Femur (tissue), 1 donor: ENCODE data around the gene ATP11B.
"Not testable (repeated sequence)": the region's sequence is repeated elsewhere in the genome, so short reads cannot be mapped to it uniquely, and the experiment has no call there.

Experiments
- DNase-seq: peaks from one replicate; pipeline ENCODE4 v3.0.0-alpha.2; 2017

Gene ATP11B

DNA sequence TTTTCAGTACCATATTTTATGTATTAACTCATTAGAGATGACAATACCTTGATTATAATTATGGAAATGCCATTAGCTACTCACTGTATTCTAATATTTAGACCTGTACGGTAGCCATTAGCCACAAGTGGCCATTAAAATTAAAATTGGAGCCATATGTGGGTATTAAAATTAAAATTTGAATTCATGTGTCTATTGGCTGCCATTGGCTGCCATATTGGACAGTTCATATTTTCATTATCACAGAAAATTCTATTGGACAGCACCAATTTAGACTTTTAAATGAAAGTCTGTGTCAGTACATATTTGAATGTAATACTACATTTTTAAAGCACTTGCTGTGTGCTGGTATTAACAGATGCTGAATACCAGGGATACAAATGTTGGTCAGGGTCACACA, 3.0 kb downstream of the ATP11B start:
- DNase-seq: no peak

DNA sequence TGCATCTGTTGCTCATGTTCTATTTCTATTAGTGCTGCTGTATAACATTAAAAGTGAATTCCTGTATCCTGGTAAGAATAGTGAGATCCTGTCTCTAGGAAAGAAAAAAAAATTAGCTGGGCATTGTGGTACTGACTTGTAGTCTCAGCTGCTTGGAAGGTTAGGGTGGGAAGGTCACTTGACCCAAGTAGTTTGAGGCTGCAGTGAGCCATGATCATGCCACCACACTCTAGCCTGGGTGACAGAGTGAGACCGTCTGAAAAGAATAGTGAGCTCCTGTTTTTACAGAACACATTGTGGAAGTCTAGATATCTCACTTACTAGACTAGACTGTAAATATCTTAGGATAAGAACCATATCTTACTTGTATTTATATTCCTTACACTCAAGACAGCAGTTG, 4.6 kb downstream of the ATP11B start:
- DNase-seq: no peak

DNA sequence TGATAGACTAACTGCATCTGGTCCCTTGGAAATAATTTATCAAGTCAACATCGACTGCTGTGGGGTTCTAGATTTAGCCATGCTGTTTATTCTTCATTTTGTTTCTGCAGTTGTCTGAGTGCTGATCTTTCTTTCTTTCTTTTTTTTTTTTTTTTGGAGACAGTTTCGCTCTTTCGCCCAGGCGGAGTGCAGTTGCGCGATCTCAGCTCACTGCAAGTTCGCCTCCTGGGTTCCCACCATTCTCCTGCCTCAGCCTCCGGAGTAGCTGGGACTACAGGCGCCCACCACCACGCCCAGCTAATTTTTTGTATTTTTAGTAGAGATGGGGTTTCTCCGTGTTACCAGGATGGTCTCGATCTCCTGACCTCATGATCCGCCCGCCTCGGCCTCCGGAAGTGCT, 5.8 kb downstream of the ATP11B start:
- not testable (repeated sequence) for DNase-seq

DNA sequence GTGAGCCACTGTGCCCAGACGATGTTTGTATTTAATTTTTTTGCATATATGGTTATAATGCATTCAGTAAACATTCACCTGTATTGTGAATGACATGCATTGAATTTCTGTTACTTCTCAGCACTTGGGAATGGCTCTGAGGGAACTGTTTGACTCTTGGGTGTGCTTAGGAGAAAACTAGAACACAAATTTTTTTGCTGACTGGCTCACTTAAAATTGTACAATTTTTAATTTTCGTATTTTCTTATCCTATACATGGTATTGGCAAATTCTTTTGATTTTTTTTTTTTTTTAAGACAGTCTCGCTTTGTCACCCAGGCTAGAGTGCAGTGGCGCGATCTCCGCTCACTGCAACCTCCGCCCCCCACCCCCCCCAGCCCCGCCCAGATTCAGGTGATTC, 7.2 kb downstream of the ATP11B start:
- no peak for DNase-seq

DNA sequence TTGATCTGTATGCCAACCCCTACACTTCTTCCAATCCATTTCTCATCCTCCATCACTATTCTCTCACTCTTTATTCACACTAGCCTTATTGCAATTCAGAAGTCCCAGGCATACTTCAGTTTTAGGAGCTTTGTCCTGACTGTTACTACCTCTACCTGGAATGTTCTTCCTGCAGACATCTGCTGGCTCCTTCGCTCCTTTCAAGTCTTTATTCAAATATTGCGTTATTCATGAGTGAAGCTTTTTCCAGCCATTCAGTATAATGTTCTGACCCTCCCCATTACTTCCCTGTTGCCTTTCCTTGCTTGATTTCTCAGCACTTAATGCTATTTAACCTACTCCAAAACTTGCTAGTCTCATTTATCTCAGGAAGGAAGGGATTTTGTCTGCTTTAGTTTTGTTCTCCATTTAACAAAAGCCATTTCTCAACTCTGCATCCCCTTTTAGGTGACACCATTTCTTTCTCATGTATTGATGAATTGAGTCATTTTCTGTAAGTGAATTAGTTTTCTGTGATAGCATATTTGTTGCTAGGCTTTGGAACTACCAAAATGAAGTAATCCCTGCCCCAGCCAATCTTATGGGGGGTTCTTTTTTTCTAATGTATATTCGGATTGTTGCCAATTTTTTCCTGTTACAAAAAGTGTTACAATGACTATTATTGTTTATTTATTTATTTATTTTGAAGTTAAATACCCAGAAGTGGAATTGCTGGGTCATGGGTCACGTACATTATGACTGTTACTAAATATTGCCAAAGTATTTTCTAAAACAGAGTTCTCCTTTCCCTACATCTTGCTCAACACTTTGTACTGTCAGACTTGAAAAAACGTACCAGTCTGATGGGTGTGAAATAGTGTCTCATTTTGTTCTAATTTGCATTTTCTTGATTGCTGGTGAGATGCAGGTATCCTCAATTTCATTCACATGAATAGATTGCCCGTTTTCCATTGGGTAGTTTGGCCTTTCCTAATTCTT, 9.4 kb downstream of the ATP11B start:
- no peak for DNase-seq

DNA sequence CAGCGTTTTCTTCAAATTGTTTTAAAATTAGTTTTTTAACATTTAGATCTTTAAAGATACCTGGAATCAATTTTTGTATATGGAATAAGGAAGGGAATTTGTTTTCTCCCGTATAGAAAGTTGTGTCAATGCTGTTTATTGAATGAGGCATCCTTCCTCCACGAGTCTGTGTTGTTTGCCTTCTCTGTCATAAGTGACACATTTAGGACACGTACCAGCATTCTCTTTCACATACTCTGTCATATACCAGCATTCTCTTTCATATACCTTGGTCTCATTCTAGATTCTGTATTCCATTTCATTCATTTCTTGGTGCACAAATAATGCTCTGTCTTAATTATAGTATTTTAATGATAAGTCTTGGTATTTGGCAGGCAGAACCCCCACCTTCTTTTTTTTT, 10.3 kb downstream of the ATP11B start:
- DNase-seq: no peak

DNA sequence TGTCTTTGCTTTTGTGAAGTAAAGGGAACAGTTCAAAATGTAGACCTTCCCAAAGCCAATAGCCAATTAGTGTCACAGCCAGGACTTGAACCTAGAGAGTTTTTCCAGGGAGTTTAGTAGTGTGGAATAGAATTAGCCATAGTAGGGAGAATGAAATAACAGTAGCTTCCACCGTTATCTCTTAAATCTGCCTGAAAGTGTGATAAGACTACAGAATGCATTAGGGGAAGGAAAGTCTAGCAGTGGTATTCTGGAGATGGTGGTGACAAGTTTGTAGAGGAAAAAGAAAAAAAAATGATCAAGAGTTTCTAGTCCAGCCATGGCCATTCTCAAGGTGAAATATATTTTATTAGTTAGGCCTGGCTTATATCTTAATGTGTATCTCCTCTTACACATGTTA, 13.8 kb downstream of the ATP11B start:
- no peak for DNase-seq

DNA sequence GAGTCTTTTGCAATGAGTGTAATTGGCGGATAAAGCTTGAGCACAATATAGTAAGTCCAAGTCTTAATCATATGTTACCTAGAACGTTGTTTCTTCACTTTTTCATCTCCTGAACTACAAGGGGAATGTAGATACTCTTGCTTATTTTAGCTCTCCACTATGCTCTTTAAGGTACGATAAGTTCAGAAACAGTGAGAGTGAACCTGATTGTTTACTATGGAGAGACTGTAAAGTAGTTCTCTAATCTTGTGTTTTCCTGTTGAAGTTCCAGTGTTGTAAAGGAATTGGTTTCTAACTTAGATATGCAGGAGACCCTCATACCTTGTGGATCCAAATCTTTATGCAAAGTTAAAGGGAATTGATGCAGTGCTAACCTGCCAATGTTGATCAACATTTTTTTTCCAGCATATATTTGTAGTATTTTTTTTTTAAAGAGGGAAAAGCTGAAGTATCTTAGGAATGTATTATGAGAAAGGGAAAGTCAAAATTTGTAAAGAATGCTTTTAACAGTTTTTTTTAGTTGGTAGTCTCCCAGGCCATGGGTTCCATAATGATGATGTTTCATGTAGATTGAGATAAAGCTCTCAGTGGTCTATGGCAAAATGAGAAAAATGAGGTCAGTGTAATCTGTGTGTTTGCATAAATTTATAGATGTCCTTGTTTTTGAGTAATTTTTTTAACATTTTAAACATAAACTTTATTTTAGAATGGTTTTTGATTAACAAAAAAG, 14.9 kb downstream of the ATP11B start:
- no peak for DNase-seq

DNA sequence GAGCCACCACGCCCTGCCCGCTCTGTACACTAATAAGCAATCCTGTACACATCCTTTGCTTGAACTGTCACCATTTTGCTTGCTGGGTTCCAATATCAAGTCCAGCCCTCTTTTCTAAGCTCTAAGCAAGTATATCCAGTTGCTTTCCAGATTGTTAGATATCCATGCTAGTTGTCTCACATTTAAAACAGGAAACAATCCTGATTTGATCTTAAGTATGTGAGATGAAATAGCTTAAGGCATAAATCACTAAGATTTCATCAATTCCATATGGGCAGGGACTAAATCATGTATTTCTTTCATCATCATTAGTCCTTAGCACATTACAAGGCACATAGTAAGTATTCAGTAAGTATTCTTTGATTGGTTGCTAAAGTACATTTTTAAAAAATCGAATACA, 16.2 kb downstream of the ATP11B start:
- no peak for DNase-seq

DNA sequence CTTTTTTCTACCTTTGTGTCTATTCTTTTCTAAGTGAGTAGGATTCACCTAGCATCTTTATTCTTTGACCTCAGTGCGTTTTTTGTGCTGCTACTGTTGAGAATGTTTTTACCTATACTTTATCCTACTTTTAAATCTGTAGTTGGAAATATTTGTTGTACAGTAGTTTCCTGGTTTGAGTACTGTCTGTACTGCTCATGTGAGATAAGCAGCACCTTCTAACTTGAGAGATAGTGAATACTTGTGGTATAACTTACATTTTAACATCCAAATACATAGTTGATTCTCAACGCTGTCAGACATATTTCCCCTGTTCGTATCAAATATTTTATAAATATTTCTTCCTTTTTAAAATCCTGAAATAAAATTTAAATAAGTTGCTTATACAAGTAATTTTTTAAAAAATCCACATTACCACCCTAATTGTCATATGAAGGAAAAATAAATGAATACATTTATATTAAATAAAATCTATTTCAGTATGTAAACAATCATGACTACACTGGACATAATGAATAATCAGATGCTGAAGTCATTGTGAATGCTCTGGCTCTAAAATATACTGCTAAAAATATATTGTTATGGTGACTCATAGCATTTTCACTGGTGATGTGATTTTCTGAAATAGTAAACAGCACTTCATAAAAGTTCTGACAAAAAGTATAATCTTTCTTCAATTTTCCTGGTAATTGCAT, 17.4 kb downstream of the ATP11B start:
- DNase-seq: no peak

DNA sequence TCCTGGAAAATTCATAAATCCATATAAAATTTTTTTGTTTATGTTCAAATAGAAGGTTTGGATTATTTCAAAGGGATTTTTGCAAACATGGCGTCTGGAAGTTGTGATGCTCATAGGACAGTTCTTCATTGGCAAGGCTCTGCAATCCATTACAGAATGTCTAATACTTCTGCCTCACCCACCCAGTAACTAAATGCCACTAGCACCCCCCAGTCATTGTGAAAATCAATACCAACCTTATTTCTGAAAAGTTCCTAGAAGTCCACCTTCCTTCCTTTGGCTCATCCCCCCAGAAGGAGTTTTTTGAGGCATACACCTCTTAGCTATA, 17.9 kb downstream of the ATP11B start:
- DNase-seq: no peak

DNA sequence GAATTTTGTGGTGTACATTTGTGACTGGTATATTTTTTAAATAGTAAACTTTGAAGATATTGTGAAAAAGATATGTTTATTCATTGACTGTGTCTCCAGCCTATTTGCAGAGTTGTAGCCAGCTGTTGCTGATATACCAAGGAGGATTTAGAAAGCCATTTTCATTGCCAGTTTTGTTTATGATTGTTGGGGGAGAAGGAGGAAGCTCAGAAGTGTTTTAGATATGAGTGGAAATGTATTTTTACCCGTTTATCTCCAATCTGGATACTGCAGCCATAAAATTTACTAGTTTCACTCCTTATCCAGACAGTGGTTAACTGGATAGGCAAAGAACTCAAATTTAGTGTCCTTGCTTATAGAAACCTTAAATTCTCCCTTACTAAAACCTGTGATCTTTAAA, 18.8 kb downstream of the ATP11B start:
- no peak for DNase-seq

DNA sequence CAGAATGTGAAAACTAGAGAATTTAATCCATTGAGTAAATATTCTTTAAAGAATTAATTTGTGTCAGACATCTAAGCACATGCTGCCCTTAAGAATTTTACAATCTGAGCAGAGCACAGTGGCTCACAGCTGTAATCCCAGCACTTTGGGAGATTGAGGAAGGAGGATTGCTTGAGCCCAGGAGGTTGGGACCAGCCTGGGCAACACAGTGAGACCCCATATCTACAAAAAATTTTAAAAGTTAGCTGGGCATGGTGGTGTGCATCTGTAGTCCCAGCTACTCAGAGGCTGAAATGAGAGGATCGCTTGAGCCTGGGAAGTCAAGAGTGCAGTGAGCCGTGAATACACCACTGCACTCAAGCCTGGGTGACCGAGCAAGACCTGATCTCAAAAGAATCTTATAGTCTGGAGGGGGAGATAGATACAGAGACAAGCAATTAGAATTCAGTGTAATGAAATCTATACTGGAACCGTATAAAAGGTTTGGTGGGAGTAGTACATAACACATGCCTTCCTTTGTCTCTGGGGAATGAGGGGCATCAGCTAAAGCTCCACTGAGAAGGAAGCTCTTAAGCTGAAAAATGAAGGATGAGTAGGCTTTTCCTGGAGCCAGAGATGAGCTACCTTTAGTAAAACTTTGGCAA, 21.2 kb downstream of the ATP11B start:
- DNase-seq: no peak

DNA sequence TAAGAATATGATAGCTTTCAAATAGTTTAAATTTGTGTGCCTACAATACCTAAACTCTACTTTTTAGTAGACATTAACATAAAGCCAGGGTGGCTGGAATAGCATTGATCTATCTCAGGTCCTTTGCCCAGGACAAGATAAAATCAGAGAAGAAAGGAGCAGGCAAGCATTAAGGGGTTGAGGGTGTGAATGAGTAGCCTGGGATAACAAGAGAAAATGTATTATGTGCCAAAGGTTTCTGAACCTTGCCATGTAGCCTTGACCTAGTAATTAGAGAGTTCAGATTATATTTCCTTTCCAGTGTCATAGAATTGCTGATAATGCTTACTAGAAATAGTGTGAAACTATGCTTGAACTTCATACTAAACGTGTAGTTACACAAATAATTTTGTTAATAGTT, 22.9 kb downstream of the ATP11B start:
- DNase-seq: no peak

DNA sequence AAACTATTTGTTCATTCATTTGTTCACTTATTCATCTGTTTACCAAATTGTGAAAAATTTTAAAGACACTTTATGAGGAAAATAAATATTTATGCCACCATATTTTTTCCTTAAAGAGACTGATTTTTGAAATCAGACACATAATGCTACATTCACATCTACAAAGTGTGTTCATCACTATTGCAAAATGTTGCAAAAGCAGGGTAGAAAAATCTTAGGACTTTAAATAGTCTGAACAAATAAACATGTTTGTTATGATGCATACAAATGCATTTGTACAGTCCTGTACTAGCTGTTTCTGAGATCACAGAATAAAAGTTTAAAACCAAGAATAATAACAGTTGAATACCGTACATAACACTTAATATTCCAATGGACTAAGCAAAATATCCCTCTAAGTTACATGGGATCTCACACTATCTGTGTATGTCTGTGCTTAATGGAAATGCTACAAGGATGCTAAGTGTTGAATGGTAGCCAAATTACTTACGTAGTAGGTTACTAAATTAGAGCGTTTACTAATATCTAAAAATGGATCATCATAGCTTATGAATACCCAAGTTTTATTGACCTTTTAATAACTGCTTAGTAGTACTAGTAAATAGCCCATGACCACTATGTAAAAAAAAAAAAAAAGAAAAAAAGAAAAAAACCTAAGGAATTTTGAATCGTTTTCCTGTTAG, 25.1 kb downstream of the ATP11B start:
- DNase-seq: no peak

DNA sequence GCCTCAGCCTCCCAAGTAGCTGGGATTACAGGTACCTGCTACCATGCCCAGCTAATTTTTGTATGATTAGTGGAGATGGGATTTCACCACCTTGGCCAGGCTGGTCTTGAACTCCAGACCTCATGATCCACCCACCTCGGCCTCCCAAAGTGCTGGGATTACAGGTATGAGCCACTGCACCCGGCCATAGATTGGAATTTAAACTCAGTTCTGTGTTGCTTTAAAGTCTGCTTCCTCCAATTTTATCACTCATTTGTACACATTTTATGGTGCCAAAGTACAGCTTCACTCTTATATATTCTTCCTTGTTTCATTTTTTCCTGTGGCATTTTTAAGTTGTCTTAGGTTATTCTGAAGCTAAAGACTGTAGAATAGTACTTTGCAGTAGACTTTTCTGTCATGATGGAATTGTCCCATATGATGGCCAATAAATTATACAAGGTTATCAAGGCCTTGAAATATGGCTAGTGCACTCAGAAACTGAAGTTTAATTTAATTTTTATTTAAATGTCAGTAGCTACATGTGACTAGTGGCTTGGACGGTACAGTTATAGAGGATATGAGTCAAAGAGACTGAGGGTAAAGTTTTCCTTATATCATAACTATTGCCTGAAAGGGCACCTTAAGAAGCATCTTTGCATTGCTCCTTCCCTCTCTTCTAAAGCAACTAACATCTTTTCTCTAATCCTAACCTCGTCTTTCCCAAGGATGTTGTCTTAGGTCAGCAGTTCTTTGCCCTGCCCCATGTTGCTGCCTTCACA, 28.1 kb downstream of the ATP11B start:
- no peak for DNase-seq

DNA sequence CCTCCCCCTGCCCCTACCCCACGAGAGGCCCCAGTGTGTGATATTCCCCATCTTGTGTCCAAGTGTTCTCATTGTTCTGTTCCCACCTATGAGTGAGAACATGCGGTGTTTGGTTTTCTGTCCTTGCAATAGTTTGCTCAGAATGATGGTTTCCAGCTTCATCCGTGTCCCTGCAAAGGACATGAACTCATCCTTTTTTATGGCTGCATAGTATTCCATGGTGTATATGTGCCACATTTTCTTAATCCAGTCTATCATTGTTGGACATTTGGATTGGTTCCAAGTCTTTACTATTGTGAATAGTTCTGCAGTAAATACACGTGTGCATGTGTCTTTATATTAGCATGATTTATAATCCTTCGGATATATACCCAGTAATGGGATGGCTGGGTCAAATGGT, 29.0 kb downstream of the ATP11B start:
- DNase-seq: not testable (repeated sequence)

DNA sequence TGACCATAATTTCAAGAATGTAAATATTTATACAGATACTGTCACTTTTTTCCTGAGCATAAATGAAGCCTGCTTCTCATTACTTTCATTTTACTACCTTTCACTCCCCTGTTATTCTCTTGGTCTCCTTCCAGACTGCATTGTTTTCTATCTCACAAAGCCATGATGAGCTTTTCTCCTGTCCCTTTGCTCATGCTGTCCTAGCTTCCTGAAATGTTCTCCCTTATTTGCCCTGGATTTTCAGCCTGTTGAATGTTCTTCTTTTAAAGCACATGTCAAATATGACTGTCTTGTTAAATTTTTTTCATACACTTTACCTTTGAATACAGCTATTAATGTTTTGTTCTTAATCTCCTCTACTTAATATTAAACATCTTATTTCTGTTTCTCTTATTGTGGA, 31.7 kb downstream of the ATP11B start:
- DNase-seq: no peak

DNA sequence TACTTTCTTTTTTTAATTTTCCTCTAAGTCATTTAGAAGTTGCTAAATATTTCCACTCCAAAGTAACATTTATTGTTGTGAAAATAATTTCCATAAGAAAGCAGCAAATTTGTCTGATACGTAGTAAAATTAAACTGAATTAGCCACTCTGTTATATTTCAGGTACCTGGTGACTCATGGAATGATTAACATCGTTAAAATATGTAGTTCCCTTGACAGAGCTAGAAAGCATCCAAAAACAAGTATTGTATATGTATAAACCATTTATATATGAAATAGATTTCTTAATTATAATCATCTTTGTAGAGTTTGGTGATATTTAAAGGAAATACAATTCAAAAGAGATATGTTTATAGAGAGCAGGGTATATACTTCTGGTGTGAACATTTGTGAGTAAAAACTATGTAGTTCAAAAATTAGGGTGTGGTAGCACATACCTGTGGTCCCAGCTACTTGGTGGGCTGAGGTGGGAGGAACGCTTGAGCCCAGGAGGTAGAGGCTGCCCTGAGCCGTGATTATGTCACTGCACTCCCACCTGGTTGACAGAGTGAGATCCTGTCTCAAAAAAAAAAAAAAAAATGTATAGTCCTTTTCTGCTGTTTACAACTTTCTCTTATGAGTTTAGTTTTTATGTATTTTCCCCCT, 36.6 kb downstream of the ATP11B start:
- no peak for DNase-seq

DNA sequence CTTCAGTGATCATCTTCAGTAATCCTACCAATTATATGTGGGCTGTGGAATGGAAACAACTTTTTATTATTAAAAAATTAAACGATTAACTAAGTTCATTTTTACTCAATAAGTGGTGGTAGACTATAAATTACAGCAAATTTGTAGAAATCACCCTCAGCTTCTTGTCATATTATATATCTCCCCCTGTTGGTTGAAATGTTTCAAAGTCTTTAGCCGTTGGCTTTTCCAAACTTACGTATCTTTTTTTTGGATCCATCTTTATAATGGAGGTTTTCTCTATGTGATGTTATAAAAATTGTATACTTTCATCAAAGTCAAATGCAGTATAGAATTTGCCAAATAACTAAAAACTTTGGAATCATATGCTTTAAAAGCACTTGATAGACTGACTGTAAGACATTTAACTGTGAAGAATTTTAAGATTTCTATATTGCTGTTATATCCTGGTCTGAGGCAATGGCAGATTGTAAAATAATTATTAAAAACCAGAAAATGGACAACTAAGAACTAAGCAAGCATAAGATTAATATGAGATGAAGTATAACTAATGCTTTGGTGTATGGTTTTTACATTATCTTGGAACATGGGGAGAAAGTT, 44.7 kb downstream of the ATP11B start:
- DNase-seq: no peak

DNA sequence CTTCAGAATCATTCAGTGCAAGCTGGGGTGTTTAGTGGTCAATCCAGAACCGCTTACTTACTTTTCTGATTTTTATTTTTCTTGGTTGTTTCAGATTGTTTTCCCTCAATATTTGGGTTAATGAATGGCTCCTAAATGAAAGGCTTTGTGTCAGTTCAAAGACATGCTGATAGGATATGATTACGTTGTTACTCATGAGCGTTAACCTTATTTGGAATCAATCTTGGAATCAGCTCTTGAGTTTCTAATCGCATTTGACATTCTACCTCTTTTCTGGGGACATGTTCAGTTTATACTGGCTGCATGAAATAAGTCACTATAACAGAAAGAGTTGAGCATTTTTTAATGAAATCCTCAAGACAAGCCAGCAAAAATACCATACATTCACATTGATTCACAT, 50.2 kb downstream of the ATP11B start:
- no peak for DNase-seq
